PC-9 (cell line): ENCODE results near the gene SEC14L3.

ENCODE experiments used
- CTCF ChIP-seq: fragments of 200-600 bp; sonication (generic); conservative IDR thresholded peaks from 2 replicates; pipeline ENCODE4 v1.6.1; 2017; ENCODE audit warnings: mixed run types, antibody characterized with exemption, mild to moderate bottlenecking, moderate library complexity
- EZH2 ChIP-seq: fragments of 200-600 bp; sonication (generic); IDR thresholded peaks from 2 replicates; pipeline ENCODE4 v1.8.0; 2017; ENCODE audit warnings: antibody characterized with exemption, low read depth

DNA sequence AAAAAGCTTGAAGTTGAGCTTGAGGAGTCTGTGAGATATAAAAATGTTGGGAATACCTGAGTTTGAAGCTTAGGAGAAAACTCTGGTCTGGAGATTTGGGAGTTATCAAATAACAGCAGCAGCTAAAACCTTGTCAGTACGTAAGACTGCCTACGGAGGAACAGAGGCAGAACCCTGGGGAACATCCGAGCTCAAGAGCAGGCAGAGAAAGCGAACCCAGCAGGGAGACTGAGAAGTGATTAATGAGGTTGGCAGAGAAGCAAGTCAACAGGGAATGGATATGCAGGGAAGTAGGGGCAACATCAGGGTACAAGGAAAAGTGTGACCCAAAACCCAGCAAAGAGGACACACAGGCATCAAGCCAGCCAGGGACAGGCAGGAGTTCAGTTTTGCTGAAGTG, 58.8 kb downstream of the SEC14L3 start:
- TF ChIP-seq EZH2 (no peak), CTCF (no peak)
